GM12878 (cell line): ENCODE data around the gene CTDP1. TPM values are rescaled to one million over a fixed set of nuclear protein-coding genes. Genes with fewer than 3 reads are reported as not detected.

Experiments used
- ATAC-seq: fragments of 200-7000 bp; cut with Tn5 transposase; 3 replicates; pipeline ENCODE4 v1.9.1; 2020; ENCODE audit warnings: mild to moderate bottlenecking, moderate library complexity
- BruUV-seq: library from RNA; stranded (reverse); fragments of 400-500 nt; replicated peaks from 2 replicates; lab custom pipeline; 2021; lab: Mats Ljungman, UMichigan
- CTCF ChIA-PET: fragments of 300-600 bp; sonication (Branson Sonifier 250); formaldehyde crosslinking; extraction: SDS; loops from one replicate; lab custom pipeline; 2021; ENCODE audit warnings: inconsistent platforms; lab: Yijun Ruan, JAX
- POLR2A ChIA-PET: fragments of 350-600 bp; formaldehyde crosslinking; extraction: SDS; loops from one replicate; lab custom pipeline; 2021; ENCODE audit warnings: inconsistent platforms; lab: Charles Lee
- RAD21 ChIA-PET: fragments of 300-600 bp; sonication (Branson Sonifier 250); formaldehyde crosslinking; loops from one replicate; lab custom pipeline; 2023; ENCODE audit warnings: antibody characterized with exemption; ENCODE audit not compliant: unreplicated experiment; lab: Charles Lee
- SMC1A ChIA-PET: fragments of 300-600 bp; sonication (Branson Sonifier 250); formaldehyde crosslinking; loops from one replicate; lab custom pipeline; 2023; ENCODE audit not compliant: unreplicated experiment, uncharacterized antibody; lab: Charles Lee
- DNase-seq: peaks from one replicate; pipeline ENCODE4 v3.0.0-alpha.2; 2011; ENCODE audit warnings: low read depth, low spot score
- FAIRE-seq: peaks from 3 replicates; lab custom pipeline; 2011; peaks lifted over from hg19 to GRCh38; lab: Jason Lieb, UNC
- H2AFZ ChIP-seq: 2 replicates; pipeline ENCODE4 v1.6.0; 2011; ENCODE audit warnings: low read depth, low read length, control low read depth; ENCODE audit not compliant: control insufficient read depth
- H3K27ac ChIP-seq: 2 replicates; pipeline ENCODE4 v1.5.1; 2011; ENCODE audit warnings: control low read depth; ENCODE audit not compliant: control insufficient read depth, insufficient read depth
- H3K27me3 ChIP-seq, 2 experiments: replicated peaks in 1 of 2; 2 replicates each; pipeline versions ENCODE4 v1.6.0 to v1.6.1; 2011; ENCODE audit warnings: low read length in 1 of 2; ENCODE audit not compliant: control insufficient read depth in 2 of 2, insufficient read depth in 2 of 2
- H3K36me3 ChIP-seq, 2 experiments: 2 replicates each; pipeline ENCODE4 v1.5.1; 2011; ENCODE audit warnings: low read length in 1 of 2; ENCODE audit not compliant: control insufficient read depth in 2 of 2, insufficient read depth in 2 of 2
- H3K4me1 ChIP-seq: 2 replicates; pipeline ENCODE4 v1.6.1; 2011; ENCODE audit warnings: mild to moderate bottlenecking, low read length, moderate library complexity, mixed read lengths; ENCODE audit not compliant: control insufficient read depth, insufficient read depth
- H3K4me2 ChIP-seq: 2 replicates; pipeline ENCODE4 v1.6.0; 2011; ENCODE audit warnings: control low read depth; ENCODE audit not compliant: control insufficient read depth, insufficient read depth
- H3K4me3 ChIP-seq: fragments of 200-600 bp; sonication (generic); 2 replicates; pipeline ENCODE4 v1.5.1; 2016
- H3K79me2 ChIP-seq: 2 replicates; pipeline ENCODE4 v1.6.0; 2011; ENCODE audit warnings: low read length; ENCODE audit not compliant: control insufficient read depth, insufficient read depth
- H3K9ac ChIP-seq: 2 replicates; pipeline ENCODE4 v1.8.0; 2011; ENCODE audit warnings: low read length, control low read depth, mixed read lengths; ENCODE audit not compliant: control insufficient read depth, insufficient read depth
- H3K9me3 ChIP-seq: replicated peaks from 3 replicates; pipeline ENCODE4 v1.5.1; 2011; ENCODE audit warnings: mild to moderate bottlenecking, low read length; ENCODE audit not compliant: control insufficient read depth, insufficient read depth
- H4K20me1 ChIP-seq: 2 replicates; pipeline ENCODE4 v1.6.0; 2011; ENCODE audit not compliant: control insufficient read depth, insufficient read depth
- ATF7 ChIP-seq: fragments of 450-650 bp; IDR thresholded peaks from 2 replicates; pipeline ENCODE4 v1.6.1; 2016; ENCODE audit warnings: low read depth, mild to moderate bottlenecking
- BMI1 ChIP-seq: fragments of 450-650 bp; IDR thresholded peaks from 2 replicates; pipeline ENCODE4 v1.6.1; 2016; ENCODE audit warnings: mild to moderate bottlenecking, moderate library complexity, borderline replicate concordance
- CHD2 ChIP-seq: IDR thresholded peaks from 2 replicates; pipeline ENCODE4 v1.6.1; 2011; ENCODE audit warnings: low read depth, low read length, improper control_type of control experiment, borderline replicate concordance
- CREB1 ChIP-seq: IDR thresholded peaks from 2 replicates; pipeline ENCODE4 v1.6.1; 2012; ENCODE audit warnings: low read depth, mild to moderate bottlenecking, inconsistent platforms
- FOXM1 ChIP-seq: IDR thresholded peaks from 2 replicates; pipeline ENCODE4 v1.6.1; 2012; ENCODE audit warnings: low read depth, mild to moderate bottlenecking, inconsistent platforms, low read length, moderate library complexity
- JUNB ChIP-seq: IDR thresholded peaks from 2 replicates; pipeline ENCODE4 v1.6.1; 2016; ENCODE audit warnings: antibody characterized with exemption, mild to moderate bottlenecking
- POLR2AphosphoS5 ChIP-seq: IDR thresholded peaks from 2 replicates; pipeline ENCODE4 v1.6.1; 2011; ENCODE audit warnings: mild to moderate bottlenecking, low read length, inconsistent platforms
- RBBP5 ChIP-seq: fragments of 200-600 bp; sonication (generic); conservative IDR thresholded peaks from 2 replicates; pipeline ENCODE4 v1.6.1; 2016
- RCOR1 ChIP-seq: conservative IDR thresholded peaks from 2 replicates; pipeline ENCODE4 v1.6.1; 2012; ENCODE audit warnings: low read depth, low read length, improper control_type of control experiment
- SIN3A ChIP-seq: IDR thresholded peaks from 2 replicates; pipeline ENCODE4 v1.6.1; 2012; ENCODE audit warnings: low read depth, low read length, improper control_type of control experiment
- SMAD5 ChIP-seq: IDR thresholded peaks from 2 replicates; pipeline ENCODE4 v1.6.1; 2016; ENCODE audit warnings: antibody characterized with exemption, low read depth
- SUPT20H ChIP-seq: IDR thresholded peaks from 2 replicates; pipeline ENCODE4 v1.6.1; 2011; ENCODE audit warnings: low read depth, mild to moderate bottlenecking, low read length, moderate library complexity, borderline replicate concordance; ENCODE audit not compliant: control insufficient read depth
- TCF12 ChIP-seq: IDR thresholded peaks from 2 replicates; pipeline ENCODE4 v1.6.1; 2011; ENCODE audit warnings: low read depth, mild to moderate bottlenecking, low read length
- WRNIP1 ChIP-seq: IDR thresholded peaks from 2 replicates; pipeline ENCODE4 v1.6.1; 2011; ENCODE audit warnings: low read depth, low read length, improper control_type of control experiment, borderline replicate concordance
- ZBED1 ChIP-seq: IDR thresholded peaks from 2 replicates; pipeline ENCODE4 v1.6.1; 2016; ENCODE audit warnings: borderline replicate concordance
- WGBS: methylation state at CpG from one replicate; pipeline ENCODE4 v1.1.6; 2016; ENCODE audit warnings: low lambda C conversion rate; ENCODE audit not compliant: insufficient replicate concordance, insufficient coverage; ENCODE audit errors: missing lambda C conversion rate; 5-methylcytosine and 5-hydroxymethylcytosine counted together
- in situ Hi-C: fragments of 300-500 bp; cut with MboI; formaldehyde crosslinking; loops from 9 replicates; pipeline ENCODE4 v1.14.3; 2018; ENCODE audit warnings: mixed read lengths
- intact Hi-C: fragments of 100-400 bp; cut with micrococcal nuclease; formaldehyde crosslinking; loops from one replicate; pipeline ENCODE4 v1.14.2; 2022; ENCODE audit not compliant: unreplicated experiment
- polyA plus RNA-seq, 11 experiments: library from polyadenylated mRNA; depleted of rRNA in 4 of 11; unstranded in 6 of 11; stranded (reverse) in 5 of 11; fragments of >200 nt; fragmentation: Nextera tagmentation in 4 of 11; fragmentation: Illumina TruSeq in 1 of 11; extraction: Ambion mirVana in 4 of 11; extraction: Trizol in 1 of 11; gene quantifications; 1 replicate in 1 of 11; 2 replicates in 10 of 11; pipeline versions ENCODE4 v1.2.1 to v1.2.3, GENCODE V29; 2011 to 2016; ENCODE audit warnings: inconsistent platforms in 2 of 11, missing spikeins in 2 of 11, low read depth in 1 of 11
- total RNA-seq, 4 experiments: library from RNA; depleted of rRNA in 3 of 4; stranded (reverse); fragments of >200 nt in 3 of 4; fragmentation: Illumina TruSeq in 1 of 4; extraction: Trizol in 1 of 4; gene quantifications; 2 replicates each; pipeline versions ENCODE4 v1.2.1 to v1.2.3, GENCODE V29; 2013 to 2021
- TF ChIP-seq, protein P1 (sequence below): IDR thresholded peaks from 2 replicates; pipeline ENCODE4 v1.6.1; 2012; ENCODE audit warnings: low read length, inconsistent platforms
- TF ChIP-seq, protein P2 (sequence below): fragments of 450-650 bp; IDR thresholded peaks from 2 replicates; pipeline ENCODE4 v1.6.1; 2016; ENCODE audit warnings: mild to moderate bottlenecking
- TF ChIP-seq, protein P3 (sequence below): IDR thresholded peaks from 2 replicates; pipeline ENCODE4 v1.6.1; 2011; ENCODE audit warnings: borderline replicate concordance, low read depth, mild to moderate bottlenecking, moderate library complexity, mixed read lengths, low read length; ENCODE audit not compliant: insufficient read depth; ENCODE audit errors: extremely low read length

CTDP1 gene
- total and polyA plus RNA-seq, 10 of the 15 experiments (the other 5 are each of a cell fraction or from before 2014, with no cell fraction given), result 0.32 to 31.3 (median 8.8) TPM

DNA sequence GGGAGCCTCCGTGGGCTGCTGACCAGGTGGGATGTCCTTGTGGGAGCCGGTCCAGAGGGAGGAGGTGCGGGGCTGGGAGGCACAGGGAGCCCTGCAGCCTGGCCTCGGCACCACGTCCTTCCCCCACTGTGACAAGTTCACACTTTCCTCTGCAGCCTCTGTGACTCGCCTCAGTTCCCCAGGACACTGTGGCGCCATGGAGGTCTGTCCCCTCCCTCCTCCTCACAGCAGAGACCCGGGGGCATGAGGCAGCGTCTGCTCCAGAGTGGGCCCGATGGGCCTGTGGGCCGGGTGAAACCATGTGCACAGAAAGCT, 90.9 kb downstream of the CTDP1 start:
- Histone ChIP-seq H2AFZ (no peak overlapping the region), H3K27me3 (no peaks in the 10 kb centered on the region), H3K4me3 (no peak overlapping the region), H3K9me3 (peaks cover 2% of the 10 kb centered on the region; the same call in 1 of the 3 replicates), H3K4me1 (no peaks in the 10 kb centered on the region), H3K27ac (no peak overlapping the region), H3K36me3 (no peaks in the 10 kb centered on the region), H3K4me2 (no peak overlapping the region), H3K79me2 (no peaks in the 10 kb centered on the region), H3K9ac (no peak overlapping the region), H4K20me1 (no peaks in the 10 kb centered on the region)
- ChIA-PET RAD21 (no interaction called here), POLR2A (no interaction called here), CTCF (no interaction called here), SMC1A (interaction anchor here (0.6 kb wide), 1 partner anchor 304 kb away, joined by 3 read pairs; no protein-coding TSS in a partner anchor)
- no TSS peak for BruUV-seq
- intact Hi-C loops (no loop called here), in situ Hi-C loops (no loop called here)
- FAIRE-seq (no peak), DNase-seq (no peak), ATAC-seq (no peak)
- 44% methylated on average over 10 of the region's 11 CpGs for WGBS
- no peak for TF ChIP-seq SIN3A
- TF ChIP-seq, protein P1, sequence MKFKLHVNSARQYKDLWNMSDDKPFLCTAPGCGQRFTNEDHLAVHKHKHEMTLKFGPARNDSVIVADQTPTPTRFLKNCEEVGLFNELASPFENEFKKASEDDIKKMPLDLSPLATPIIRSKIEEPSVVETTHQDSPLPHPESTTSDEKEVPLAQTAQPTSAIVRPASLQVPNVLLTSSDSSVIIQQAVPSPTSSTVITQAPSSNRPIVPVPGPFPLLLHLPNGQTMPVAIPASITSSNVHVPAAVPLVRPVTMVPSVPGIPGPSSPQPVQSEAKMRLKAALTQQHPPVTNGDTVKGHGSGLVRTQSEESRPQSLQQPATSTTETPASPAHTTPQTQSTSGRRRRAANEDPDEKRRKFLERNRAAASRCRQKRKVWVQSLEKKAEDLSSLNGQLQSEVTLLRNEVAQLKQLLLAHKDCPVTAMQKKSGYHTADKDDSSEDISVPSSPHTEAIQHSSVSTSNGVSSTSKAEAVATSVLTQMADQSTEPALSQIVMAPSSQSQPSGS, result no peak
- no peak for TF ChIP-seq POLR2AphosphoS5
- TF ChIP-seq TCF12, result no peak

DNA sequence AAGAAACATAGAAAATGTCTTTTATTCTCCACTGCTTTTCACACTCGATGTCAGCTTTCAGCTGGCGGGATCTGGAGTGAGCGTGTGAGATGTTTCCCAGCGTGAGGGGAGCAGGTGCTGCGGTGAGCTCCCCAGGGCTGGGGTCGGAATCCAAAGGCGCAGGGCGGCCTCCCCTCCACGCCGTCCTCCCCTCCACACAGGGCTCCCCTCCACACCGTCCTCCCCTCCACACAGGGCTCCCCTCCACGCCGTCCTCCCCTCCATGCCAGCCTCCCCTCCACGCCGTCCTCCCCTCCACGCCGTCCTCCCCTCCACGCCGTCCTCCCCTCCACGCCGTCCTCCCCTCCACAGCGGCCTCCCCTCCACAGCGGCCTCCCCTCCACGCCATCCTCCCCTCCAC, 91.2 kb downstream of the CTDP1 start:
- in situ Hi-C loops (no loop called here), intact Hi-C loops (no loop called here)
- Histone ChIP-seq H3K9ac (no peak overlapping the region), H3K27me3 (no peaks in the 10 kb centered on the region), H3K36me3 (no peaks in the 10 kb centered on the region), H2AFZ (no peak overlapping the region), H3K4me1 (no peaks in the 10 kb centered on the region), H4K20me1 (no peaks in the 10 kb centered on the region), H3K4me2 (no peak overlapping the region), H3K9me3 (peaks cover 2% of the 10 kb centered on the region; the same call in 1 of the 3 replicates), H3K27ac (no peak overlapping the region), H3K79me2 (no peaks in the 10 kb centered on the region), H3K4me3 (no peak overlapping the region)
- FAIRE-seq (no peak), ATAC-seq (no peak), DNase-seq (no peak)
- POLR2A ChIA-PET, result no interaction called here
- RAD21 ChIA-PET, result no interaction called here
- CTCF ChIA-PET, result no interaction called here
- WGBS, result 74% methylated on average over 7 of the region's 24 CpGs
- SMC1A ChIA-PET, result interaction anchor here (0.6 kb wide), 1 partner anchor 303 kb away, joined by 3 read pairs; no protein-coding TSS in a partner anchor
- no TSS peak for BruUV-seq
- TF ChIP-seq RBBP5 (no peak), CREB1 (no peak), ATF7 (no peak), FOXM1 (no peak), WRNIP1 (no peak), SUPT20H (no peak), ZBED1 (no peak), JUNB (no peak), SMAD5 (no peak), CHD2 (no peak), RCOR1 (no peak), BMI1 (no peak)
- TF ChIP-seq, protein P2, sequence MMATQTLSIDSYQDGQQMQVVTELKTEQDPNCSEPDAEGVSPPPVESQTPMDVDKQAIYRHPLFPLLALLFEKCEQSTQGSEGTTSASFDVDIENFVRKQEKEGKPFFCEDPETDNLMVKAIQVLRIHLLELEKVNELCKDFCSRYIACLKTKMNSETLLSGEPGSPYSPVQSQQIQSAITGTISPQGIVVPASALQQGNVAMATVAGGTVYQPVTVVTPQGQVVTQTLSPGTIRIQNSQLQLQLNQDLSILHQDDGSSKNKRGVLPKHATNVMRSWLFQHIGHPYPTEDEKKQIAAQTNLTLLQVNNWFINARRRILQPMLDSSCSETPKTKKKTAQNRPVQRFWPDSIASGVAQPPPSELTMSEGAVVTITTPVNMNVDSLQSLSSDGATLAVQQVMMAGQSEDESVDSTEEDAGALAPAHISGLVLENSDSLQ, result no peak
- TF ChIP-seq, protein P3, sequence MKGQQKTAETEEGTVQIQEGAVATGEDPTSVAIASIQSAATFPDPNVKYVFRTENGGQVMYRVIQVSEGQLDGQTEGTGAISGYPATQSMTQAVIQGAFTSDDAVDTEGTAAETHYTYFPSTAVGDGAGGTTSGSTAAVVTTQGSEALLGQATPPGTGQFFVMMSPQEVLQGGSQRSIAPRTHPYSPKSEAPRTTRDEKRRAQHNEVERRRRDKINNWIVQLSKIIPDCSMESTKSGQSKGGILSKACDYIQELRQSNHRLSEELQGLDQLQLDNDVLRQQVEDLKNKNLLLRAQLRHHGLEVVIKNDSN, result no peak
